ENCODE data around the gene ACP5. TPM values are rescaled to one million over a fixed set of nuclear protein-coding genes. Genes with fewer than 3 reads are reported as not detected.
A peak's percentile ranks its signal among the peaks of the same experiment; 100 is the strongest.
"Not testable (repeated sequence)": the region's sequence is repeated elsewhere in the genome, so short reads cannot be mapped to it uniquely, and the experiment has no call there.

Gene ACP5
- total RNA-seq, 1 donor from 2014 or later = 1.2 TPM

DNA sequence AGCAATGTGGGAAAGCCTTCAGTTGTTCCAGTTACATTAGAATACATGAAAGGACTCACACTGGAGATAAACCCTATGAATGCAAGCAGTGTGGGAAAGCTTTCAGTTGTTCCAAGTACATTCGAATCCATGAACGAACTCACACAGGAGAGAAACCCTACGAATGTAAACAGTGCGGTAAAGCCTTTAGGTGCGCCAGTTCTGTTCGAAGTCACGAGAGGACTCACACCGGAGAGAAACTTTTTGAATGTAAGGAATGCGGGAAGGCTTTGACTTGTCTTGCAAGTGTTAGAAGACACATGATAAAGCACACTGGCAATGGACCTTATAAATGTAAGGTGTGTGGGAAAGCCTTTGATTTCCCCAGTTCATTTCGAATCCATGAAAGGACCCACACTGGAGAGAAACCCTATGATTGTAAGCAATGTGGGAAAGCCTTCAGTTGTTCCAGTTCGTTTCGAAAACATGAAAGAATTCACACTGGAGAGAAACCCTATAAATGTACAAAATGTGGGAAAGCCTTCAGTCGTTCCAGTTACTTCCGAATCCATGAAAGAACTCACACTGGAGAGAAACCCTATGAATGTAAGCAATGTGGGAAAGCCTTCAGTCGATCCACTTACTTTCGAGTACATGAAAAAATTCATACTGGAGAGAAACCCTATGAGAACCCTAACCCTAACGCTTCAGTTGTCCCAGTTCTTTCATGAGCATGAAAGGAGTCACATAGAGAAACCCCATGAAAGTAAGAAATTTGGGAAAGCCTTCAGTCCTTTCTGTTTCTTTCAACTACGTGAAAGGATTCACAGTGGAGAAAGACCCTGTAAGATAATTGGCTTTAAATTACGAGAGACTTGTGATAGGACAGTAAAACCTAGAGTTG lies 40.0 kb upstream of the ACP5 start:
- H3K9me3 Mint-ChIP-seq = peaks cover 16% of the 10 kb centered on the region
- H3K27me3 Mint-ChIP-seq (ENCODE audit: low read depth) = peaks cover 7% of the 10 kb centered on the region
- H3K27ac Mint-ChIP-seq (ENCODE audit: unreplicated experiment) = no peak overlapping the region
- H3K4me3 Mint-ChIP-seq = peak overlapping the region; percentile 38
- no peaks in the 10 kb centered on the region for H3K4me1 Mint-ChIP-seq
- peaks cover 83% of the 10 kb centered on the region for H3K36me3 Mint-ChIP-seq (ENCODE audit: low read depth)
- TF ChIP-seq, protein P1, sequence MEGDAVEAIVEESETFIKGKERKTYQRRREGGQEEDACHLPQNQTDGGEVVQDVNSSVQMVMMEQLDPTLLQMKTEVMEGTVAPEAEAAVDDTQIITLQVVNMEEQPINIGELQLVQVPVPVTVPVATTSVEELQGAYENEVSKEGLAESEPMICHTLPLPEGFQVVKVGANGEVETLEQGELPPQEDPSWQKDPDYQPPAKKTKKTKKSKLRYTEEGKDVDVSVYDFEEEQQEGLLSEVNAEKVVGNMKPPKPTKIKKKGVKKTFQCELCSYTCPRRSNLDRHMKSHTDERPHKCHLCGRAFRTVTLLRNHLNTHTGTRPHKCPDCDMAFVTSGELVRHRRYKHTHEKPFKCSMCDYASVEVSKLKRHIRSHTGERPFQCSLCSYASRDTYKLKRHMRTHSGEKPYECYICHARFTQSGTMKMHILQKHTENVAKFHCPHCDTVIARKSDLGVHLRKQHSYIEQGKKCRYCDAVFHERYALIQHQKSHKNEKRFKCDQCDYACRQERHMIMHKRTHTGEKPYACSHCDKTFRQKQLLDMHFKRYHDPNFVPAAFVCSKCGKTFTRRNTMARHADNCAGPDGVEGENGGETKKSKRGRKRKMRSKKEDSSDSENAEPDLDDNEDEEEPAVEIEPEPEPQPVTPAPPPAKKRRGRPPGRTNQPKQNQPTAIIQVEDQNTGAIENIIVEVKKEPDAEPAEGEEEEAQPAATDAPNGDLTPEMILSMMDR (conservative IDR thresholded peaks at IDR 0.05) = no peak
- DNase-seq (ENCODE audit: low read depth, low spot score) = no peak

- Mint-ChIP-seq H3K27me3 (ENCODE audit: low read depth) (no peaks in the 10 kb centered on the region), H3K9me3 (peaks cover 19% of the 10 kb centered on the region), H3K4me1 (peaks cover 4% of the 10 kb centered on the region), H3K36me3 (ENCODE audit: low read depth) (peaks cover 70% of the 10 kb centered on the region), H3K27ac (ENCODE audit: unreplicated experiment) (no peak overlapping the region), H3K4me3 (peak overlapping the region; percentile 56)
- no peak for DNase-seq (ENCODE audit: low read depth, low spot score)
- TF ChIP-seq, protein P1 (conservative IDR thresholded peaks at IDR 0.05) = no peak
Measured at GRCh38 chr19:11612816-11613511, 35.5 kb upstream of the ACP5 start.

DNA sequence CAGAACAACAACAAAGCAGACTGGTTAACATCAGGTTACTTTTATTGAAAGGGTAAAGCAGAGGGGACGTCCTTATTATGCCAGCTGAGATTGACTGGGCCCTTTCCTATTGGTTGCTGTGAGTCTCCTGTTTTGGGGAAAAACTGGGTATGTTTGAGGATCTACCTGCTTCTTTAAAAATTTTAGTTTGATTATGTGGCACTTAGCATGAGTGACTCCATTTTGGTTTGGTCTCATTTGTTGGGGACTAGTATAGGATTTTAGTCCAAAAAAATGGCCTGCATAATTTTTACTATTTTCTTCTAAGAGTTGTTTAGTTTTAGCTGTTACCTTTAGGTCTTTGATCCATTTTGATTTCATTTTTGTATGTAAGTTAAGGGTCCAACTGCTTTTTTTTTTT lies 34.3 kb upstream of the ACP5 start:
- Mint-ChIP-seq H3K36me3 (ENCODE audit: low read depth) (peaks cover 70% of the 10 kb centered on the region), H3K27ac (ENCODE audit: unreplicated experiment) (no peak overlapping the region), H3K4me3 (peak overlapping the region; percentile 57)

GRCh38 chr19:11606484-11606883 lies 29.0 kb upstream of the ACP5 start:
- no peaks in the 10 kb centered on the region for H3K27me3 Mint-ChIP-seq (ENCODE audit: low read depth)
- TF ChIP-seq, protein P1 (conservative IDR thresholded peaks at IDR 0.05) = no peak
- H3K9me3 Mint-ChIP-seq = peaks cover 29% of the 10 kb centered on the region
- H3K4me3 Mint-ChIP-seq = no peak overlapping the region
- H3K36me3 Mint-ChIP-seq (ENCODE audit: low read depth) = peaks cover 85% of the 10 kb centered on the region
- H3K4me1 Mint-ChIP-seq = peaks cover 10% of the 10 kb centered on the region
- no peak overlapping the region for H3K27ac Mint-ChIP-seq (ENCODE audit: unreplicated experiment)
- DNase-seq (ENCODE audit: low read depth, low spot score) = no peak

More for the DNA sequence above, 34.3 kb upstream of the ACP5 start:
- Mint-ChIP-seq H3K27me3 (ENCODE audit: low read depth) (no peaks in the 10 kb centered on the region), H3K9me3 (peaks cover 17% of the 10 kb centered on the region), H3K4me1 (peaks cover 4% of the 10 kb centered on the region)
- TF ChIP-seq, protein P1 (conservative IDR thresholded peaks at IDR 0.05) = no peak
- no peak for DNase-seq (ENCODE audit: low read depth, low spot score)

DNA sequence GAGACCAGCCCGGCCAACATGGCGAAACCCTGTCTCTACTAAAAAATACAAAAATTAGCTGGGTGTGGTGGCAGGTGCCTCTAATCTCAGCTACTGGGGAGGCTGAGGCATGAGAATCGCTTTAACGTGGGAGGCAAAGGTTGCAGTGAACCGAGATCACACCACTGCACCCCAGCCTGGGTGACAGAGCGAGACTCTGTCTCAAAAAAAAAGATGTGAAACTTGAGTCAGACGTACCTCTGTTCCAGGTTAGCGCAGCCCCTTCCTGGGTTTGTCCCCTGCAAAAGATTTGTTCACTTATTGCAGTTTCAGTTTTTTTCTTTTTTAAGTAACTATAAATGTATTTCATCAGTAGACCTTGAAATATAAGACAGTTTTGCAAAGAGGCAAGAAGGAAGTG lies 22.3 kb upstream of the ACP5 start:
- Mint-ChIP-seq H3K9me3 (peaks cover 14% of the 10 kb centered on the region), H3K36me3 (ENCODE audit: low read depth) (peaks cover 47% of the 10 kb centered on the region), H3K4me3 (peak overlapping the region; percentile 93), H3K4me1 (peaks cover 33% of the 10 kb centered on the region)
- H3K27ac Mint-ChIP-seq (ENCODE audit: unreplicated experiment); DNase-seq (ENCODE audit: low read depth, low spot score); H3K27me3 Mint-ChIP-seq (ENCODE audit: low read depth): not testable (repeated sequence)

- Mint-ChIP-seq H3K27me3 (ENCODE audit: low read depth) (no peaks in the 10 kb centered on the region), H3K9me3 (peaks cover 11% of the 10 kb centered on the region), H3K4me1 (peaks cover 33% of the 10 kb centered on the region), H3K27ac (ENCODE audit: unreplicated experiment) (no peak overlapping the region), H3K4me3 (peak overlapping the region; percentile 93), H3K36me3 (ENCODE audit: low read depth) (peaks cover 38% of the 10 kb centered on the region)
- no peak for DNase-seq (ENCODE audit: low read depth, low spot score)
- TF ChIP-seq, protein P1 (conservative IDR thresholded peaks at IDR 0.05) = no peak
Measured at GRCh38 chr19:11598746-11599145, 21.3 kb upstream of the ACP5 start.
